Natural killer cell (primary cell): ENCODE results near the gene PDIA2. TPM values are rescaled to one million over a fixed set of nuclear protein-coding genes. Genes with fewer than 3 reads are reported as not detected.

Experiments
- ATAC-seq, 3 donors: fragments of 150-1000 bp in 2 of 3; fragments of 200-7000 bp in 1 of 3; cut with Tn5 transposase; 1 replicate in 1 of 3; 2 replicates in 2 of 3; pipeline ENCODE4 v1.10.0; 2021; ENCODE audit warnings: mild to moderate bottlenecking in 2 of 3, moderate library complexity in 2 of 3
- DNase-seq, 2 donors: peaks; one replicate each; pipeline versions ENCODE4 v3.0.0 to v3.0.0-alpha.2; 2013 to 2021; ENCODE audit warnings: mixed read lengths in 1 of 2
- H3K27ac ChIP-seq: one replicate; pipeline ENCODE4 v1.5.1; 2013; ENCODE audit warnings: mild to moderate bottlenecking, low read length
- H3K27me3 ChIP-seq: one replicate; pipeline ENCODE4 v1.6.1; 2013; ENCODE audit warnings: low read length; ENCODE audit not compliant: control insufficient read depth, insufficient read depth
- H3K36me3 ChIP-seq: one replicate; pipeline ENCODE4 v1.6.1; 2013; ENCODE audit warnings: low read length; ENCODE audit not compliant: control insufficient read depth, insufficient read depth
- H3K4me1 ChIP-seq: one replicate; pipeline ENCODE4 v1.6.1; 2013; ENCODE audit warnings: low read length; ENCODE audit not compliant: control insufficient read depth, insufficient read depth
- H3K4me3 ChIP-seq: one replicate; pipeline ENCODE4 v1.5.1; 2013; ENCODE audit warnings: low read length
- H3K9me3 ChIP-seq: one replicate; pipeline ENCODE4 v1.6.1; 2013; ENCODE audit warnings: low read length; ENCODE audit not compliant: control insufficient read depth, insufficient read depth
- H3K27ac Mint-ChIP-seq, 2 donors: one replicate each; pipeline ENCODE4 v1.8.0; 2022; ENCODE audit warnings: mild to moderate bottlenecking in 2 of 2, mixed read lengths in 2 of 2, moderate library complexity in 1 of 2
- H3K27me3 Mint-ChIP-seq, 2 donors: one replicate each; pipeline ENCODE4 v1.8.0; 2022; ENCODE audit warnings: low read depth in 2 of 2, mixed read lengths in 2 of 2
- H3K36me3 Mint-ChIP-seq: one replicate; pipeline ENCODE4 v1.8.0; 2022; ENCODE audit warnings: mixed read lengths
- H3K4me1 Mint-ChIP-seq, 2 donors: one replicate each; pipeline ENCODE4 v1.8.0; 2022; ENCODE audit warnings: mixed read lengths in 2 of 2
- H3K4me3 Mint-ChIP-seq: one replicate; pipeline ENCODE4 v1.8.0; 2022; ENCODE audit warnings: mild to moderate bottlenecking, moderate library complexity, mixed read lengths
- H3K9me3 Mint-ChIP-seq, 2 donors: one replicate each; pipeline ENCODE4 v1.8.0; 2022; ENCODE audit warnings: mixed read lengths in 2 of 2
- WGBS: methylation state at CpG from one replicate; pipeline ENCODE4 v1.1.7; 2013; ENCODE audit warnings: missing lambda C conversion rate; ENCODE audit not compliant: insufficient coverage; 5-methylcytosine and 5-hydroxymethylcytosine counted together
- intact Hi-C: fragments of 100-400 bp; cut with micrococcal nuclease; formaldehyde crosslinking; loops from one replicate; pipeline ENCODE4 v1.14.2; 2022
- total RNA-seq, 4 donors: library from RNA; stranded (reverse); fragments of 120-200 nt in 1 of 4; gene quantifications; one replicate each; pipeline versions ENCODE4 v1.2.3 to v1.2.4, GENCODE V29; 2013 to 2022
- TF ChIP-seq, protein P1 (sequence below): fragments of 200-600 bp; IDR thresholded peaks from one replicate; pipeline ENCODE4 v1.8.0; 2022; ENCODE audit warnings: antibody characterized with exemption

PDIA2 gene
- total RNA-seq, 3 donors from 2014 or later (not counting 1 experiment from before 2014, with no cell fraction given), result not detected

DNA sequence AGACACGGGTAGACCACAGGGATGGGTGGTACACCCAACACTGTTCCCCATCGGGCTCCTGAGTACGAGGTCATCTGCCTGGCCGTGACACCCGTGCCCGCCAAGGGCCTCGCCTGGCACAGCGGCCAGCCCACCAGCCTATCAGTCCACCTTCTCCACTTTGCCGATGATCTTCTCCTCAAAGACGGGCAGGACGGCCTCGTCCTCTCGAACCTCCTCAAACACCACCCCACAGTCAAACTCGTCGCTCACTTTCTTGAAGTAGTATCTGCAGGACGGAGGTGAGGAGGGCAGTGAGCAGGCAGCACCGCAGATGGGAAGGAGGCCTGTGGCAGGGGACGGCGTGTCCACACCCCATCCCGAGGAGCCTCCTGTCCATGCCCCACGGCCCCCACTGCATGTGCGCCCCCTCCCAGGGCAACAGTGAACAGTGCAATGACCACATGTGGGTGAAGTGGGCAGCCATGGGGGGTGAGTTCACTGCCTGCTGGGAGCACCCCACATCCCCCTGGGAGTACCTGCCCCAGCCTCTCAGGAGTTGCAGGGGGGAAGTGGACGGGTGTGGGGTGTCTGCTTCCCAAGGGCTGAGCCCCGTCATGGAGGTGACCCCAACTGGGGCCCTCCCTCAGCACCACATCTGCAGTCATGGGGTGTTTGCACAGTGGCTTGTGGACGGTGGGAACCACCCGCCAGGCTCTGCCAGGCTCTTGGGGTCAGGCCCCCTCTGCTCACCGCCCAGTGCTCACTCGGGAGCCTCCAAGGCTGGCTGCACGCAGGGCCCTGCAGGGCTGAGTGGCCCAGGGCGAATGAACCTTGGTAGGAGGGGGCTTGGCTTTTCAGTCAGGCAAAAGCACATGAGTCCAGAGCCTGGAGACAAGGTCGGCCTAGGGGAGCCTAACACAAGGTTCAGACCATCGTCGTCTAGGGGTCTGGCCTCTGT, 5.3 kb downstream of the PDIA2 start:
- intact Hi-C loops, result no loop called here
- H3K9me3 Mint-ChIP-seq, result no peaks in the 10 kb centered on the region
- Histone ChIP-seq H3K9me3 (no peaks in the 10 kb centered on the region), H3K27ac (no peak overlapping the region), H3K4me3 (no peak overlapping the region), H3K36me3 (peaks cover 67% of the 10 kb centered on the region), H3K4me1 (peaks cover 3% of the 10 kb centered on the region), H3K27me3 (no peaks in the 10 kb centered on the region)
- H3K36me3 Mint-ChIP-seq, result no peaks in the 10 kb centered on the region
- ATAC-seq, result no peak
- H3K27ac Mint-ChIP-seq, result no peak overlapping the region
- peaks cover 7 to 12% of the 10 kb centered on the region in 2 donors for H3K4me1 Mint-ChIP-seq
- H3K27me3 Mint-ChIP-seq, result no peaks in the 10 kb centered on the region
- H3K4me3 Mint-ChIP-seq, result no peak overlapping the region
- no peak for DNase-seq
- WGBS, result 94% methylated on average over 33 of the region's 33 CpGs
- TF ChIP-seq, protein P1, sequence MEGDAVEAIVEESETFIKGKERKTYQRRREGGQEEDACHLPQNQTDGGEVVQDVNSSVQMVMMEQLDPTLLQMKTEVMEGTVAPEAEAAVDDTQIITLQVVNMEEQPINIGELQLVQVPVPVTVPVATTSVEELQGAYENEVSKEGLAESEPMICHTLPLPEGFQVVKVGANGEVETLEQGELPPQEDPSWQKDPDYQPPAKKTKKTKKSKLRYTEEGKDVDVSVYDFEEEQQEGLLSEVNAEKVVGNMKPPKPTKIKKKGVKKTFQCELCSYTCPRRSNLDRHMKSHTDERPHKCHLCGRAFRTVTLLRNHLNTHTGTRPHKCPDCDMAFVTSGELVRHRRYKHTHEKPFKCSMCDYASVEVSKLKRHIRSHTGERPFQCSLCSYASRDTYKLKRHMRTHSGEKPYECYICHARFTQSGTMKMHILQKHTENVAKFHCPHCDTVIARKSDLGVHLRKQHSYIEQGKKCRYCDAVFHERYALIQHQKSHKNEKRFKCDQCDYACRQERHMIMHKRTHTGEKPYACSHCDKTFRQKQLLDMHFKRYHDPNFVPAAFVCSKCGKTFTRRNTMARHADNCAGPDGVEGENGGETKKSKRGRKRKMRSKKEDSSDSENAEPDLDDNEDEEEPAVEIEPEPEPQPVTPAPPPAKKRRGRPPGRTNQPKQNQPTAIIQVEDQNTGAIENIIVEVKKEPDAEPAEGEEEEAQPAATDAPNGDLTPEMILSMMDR, result no peak

DNA sequence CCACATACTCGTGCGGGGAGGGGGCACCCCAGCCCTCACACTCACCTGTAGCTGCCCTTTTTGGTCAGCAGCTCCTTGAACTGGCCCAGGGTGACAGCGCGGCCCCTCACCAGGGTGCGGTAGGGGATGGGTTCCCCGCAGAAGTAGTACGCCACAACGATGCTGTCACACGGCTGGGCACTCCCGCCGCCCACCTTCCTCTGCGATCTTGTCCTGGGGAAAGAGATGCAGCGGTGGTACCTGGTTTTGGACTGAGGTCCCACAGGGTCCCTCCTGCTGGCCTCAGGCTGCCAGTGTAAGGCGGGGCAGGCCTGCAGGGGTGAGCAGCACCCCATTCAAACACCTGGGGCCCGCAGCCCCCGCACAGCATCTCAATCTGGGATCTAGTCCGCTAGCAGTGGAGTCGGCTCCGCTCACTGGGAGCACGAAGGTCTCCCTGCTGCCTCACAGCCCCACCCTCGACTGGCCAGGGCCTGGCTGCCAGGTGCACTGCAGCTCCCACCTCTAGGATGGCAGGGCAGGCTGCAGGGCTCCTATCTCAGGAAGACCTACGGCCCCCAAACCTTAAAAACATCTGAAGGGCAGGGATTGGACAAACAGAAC, 6.5 kb downstream of the PDIA2 start:
- no peaks in the 10 kb centered on the region for H3K9me3 ChIP-seq
- TF ChIP-seq, protein P1, result no peak
- H3K4me1 ChIP-seq, result peaks cover 3% of the 10 kb centered on the region
- no peak overlapping the region for H3K4me3 ChIP-seq
- no peaks in the 10 kb centered on the region for H3K36me3 Mint-ChIP-seq
- no peak overlapping the region for H3K27ac ChIP-seq
- intact Hi-C loops, result no loop called here
- peaks cover 7 to 12% of the 10 kb centered on the region in 2 donors for H3K4me1 Mint-ChIP-seq
- peaks cover 75% of the 10 kb centered on the region for H3K36me3 ChIP-seq
- no peaks in the 10 kb centered on the region for H3K27me3 ChIP-seq
- no peak for ATAC-seq
- no peaks in the 10 kb centered on the region for H3K27me3 Mint-ChIP-seq
- DNase-seq, result no peak
- WGBS, result 95% methylated on average over 22 of the region's 22 CpGs
- H3K9me3 Mint-ChIP-seq, result no peaks in the 10 kb centered on the region
- no peak overlapping the region for H3K27ac Mint-ChIP-seq
- no peak overlapping the region for H3K4me3 Mint-ChIP-seq

DNA sequence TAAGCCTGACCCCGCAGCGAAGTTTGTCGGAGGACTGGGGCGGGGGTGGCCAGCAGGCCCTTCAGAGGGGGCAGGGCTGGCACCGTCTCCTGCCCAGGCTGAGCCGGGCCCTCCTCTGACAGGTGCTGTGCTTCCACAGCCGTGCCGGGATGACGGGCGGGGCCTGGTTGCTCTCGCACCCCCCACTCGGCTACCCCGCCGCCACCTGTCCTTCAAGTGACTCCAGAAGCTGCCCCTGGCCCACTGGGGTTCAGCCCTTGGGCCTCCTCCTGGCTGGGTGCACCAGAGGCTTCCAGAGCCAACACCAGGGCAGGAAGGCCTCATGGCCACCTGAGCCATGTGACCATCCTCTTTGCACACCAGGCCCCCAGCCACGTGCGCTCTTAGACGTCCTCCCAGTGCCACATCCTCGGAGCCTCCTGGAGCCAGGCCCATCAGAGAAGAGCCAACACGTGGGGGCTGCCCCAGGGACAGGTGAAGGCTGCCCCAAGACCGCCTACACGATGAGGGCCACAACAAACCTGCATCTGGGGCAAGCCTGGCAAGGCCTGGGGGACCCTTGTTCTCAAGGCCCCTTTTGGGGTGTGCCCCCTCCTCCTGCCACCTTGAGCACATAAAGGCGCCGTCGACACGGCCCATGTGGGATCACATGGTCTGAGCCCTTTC, 7.2 kb downstream of the PDIA2 start:
- intact Hi-C loops, result no loop called here
- peaks cover 7 to 12% of the 10 kb centered on the region in 2 donors for H3K4me1 Mint-ChIP-seq
- 95% methylated on average over 25 of the region's 25 CpGs for WGBS
- H3K9me3 ChIP-seq, result no peaks in the 10 kb centered on the region
- H3K27ac Mint-ChIP-seq, result no peak overlapping the region
- H3K4me3 Mint-ChIP-seq, result no peak overlapping the region
- no peaks in the 10 kb centered on the region for H3K9me3 Mint-ChIP-seq
- ATAC-seq (no peak), DNase-seq (no peak)
- peaks cover 75% of the 10 kb centered on the region for H3K36me3 ChIP-seq
- H3K27me3 ChIP-seq, result no peaks in the 10 kb centered on the region
- no peaks in the 10 kb centered on the region for H3K27me3 Mint-ChIP-seq
- no peaks in the 10 kb centered on the region for H3K36me3 Mint-ChIP-seq
- TF ChIP-seq, protein P1, result no peak
- peaks cover 3% of the 10 kb centered on the region for H3K4me1 ChIP-seq
- no peak overlapping the region for H3K27ac ChIP-seq
- no peak overlapping the region for H3K4me3 ChIP-seq
